Small intestine (tissue), 7 donors: Measurements from ENCODE around the gene LHFPL4. TPM values are rescaled to one million over a fixed set of nuclear protein-coding genes. Genes with fewer than 3 reads are reported as not detected.

ENCODE experiments used
- DNase-seq, 2 donors: peaks; one replicate each; pipeline versions ENCODE4 v3.0.0 to v3.0.0-alpha.2; 2013
- FAIRE-seq: peaks from 2 replicates; lab custom pipeline; 2012; peaks lifted over from hg19 to GRCh38; lab: Jason Lieb, UNC
- H3K27ac ChIP-seq, 3 donors: one replicate each; pipeline ENCODE4 v1.5.1; 2013; ENCODE audit warnings: low read length in 2 of 3, mild to moderate bottlenecking in 2 of 3, control low read depth in 1 of 3, inconsistent platforms in 1 of 3, low read depth in 1 of 3, moderate library complexity in 1 of 3
- H3K27me3 ChIP-seq, 3 donors: one replicate each; pipeline ENCODE4 v1.6.1; 2013; ENCODE audit warnings: low read length in 3 of 3, inconsistent platforms in 1 of 3; ENCODE audit not compliant: control insufficient read depth in 3 of 3, insufficient read depth in 3 of 3
- H3K36me3 ChIP-seq, 3 donors: one replicate each; pipeline ENCODE4 v1.6.1; 2013; ENCODE audit warnings: low read length in 3 of 3, inconsistent platforms in 1 of 3, low read depth in 1 of 3, mild to moderate bottlenecking in 1 of 3, moderate library complexity in 1 of 3; ENCODE audit not compliant: control insufficient read depth in 3 of 3, insufficient read depth in 2 of 3
- H3K4me1 ChIP-seq, 3 donors: one replicate each; pipeline ENCODE4 v1.6.1; 2013; ENCODE audit warnings: low read length in 2 of 3, inconsistent platforms in 1 of 3, low read depth in 1 of 3, mild to moderate bottlenecking in 1 of 3, moderate library complexity in 1 of 3; ENCODE audit not compliant: control insufficient read depth in 3 of 3, insufficient read depth in 2 of 3
- H3K4me3 ChIP-seq, 3 donors: one replicate each; pipeline ENCODE4 v1.5.1; 2013; ENCODE audit warnings: low read length in 3 of 3, control low read depth in 1 of 3, inconsistent platforms in 1 of 3, low read depth in 1 of 3, mild to moderate bottlenecking in 1 of 3, moderate library complexity in 1 of 3
- H3K9me3 ChIP-seq, 2 donors: one replicate each; pipeline ENCODE4 v1.6.1; 2013; ENCODE audit warnings: low read depth in 1 of 2, low read length in 1 of 2; ENCODE audit not compliant: control insufficient read depth in 2 of 2, insufficient read depth in 1 of 2
- WGBS, 3 donors: extraction: QIAGEN DNeasy Blood & Tissue Kit; methylation state at CpG; one replicate each; pipeline ENCODE4 v1.1.7; 2013; 5-methylcytosine and 5-hydroxymethylcytosine counted together
- polyA plus RNA-seq, 4 donors: library from polyadenylated mRNA; stranded (reverse) in 3 of 4; unstranded in 1 of 4; fragments of 200-250 nt in 3 of 4; fragments of 120-200 nt in 1 of 4; gene quantifications; one replicate each; pipeline versions ENCODE4 v1.2.1 to v1.2.3, GENCODE V29; 2013
- donor health status: healthy with polysubstance abuse.
- donor health status: control.
- donor health status: control.
- donor health status: Bipolar disorder and iron deficiency.
- donor health status: healthy.

Gene LHFPL4
- polyA plus RNA-seq, 4 donors: 0.22 to 1.2 (median 0.25) TPM; not detected in 1

DNA sequence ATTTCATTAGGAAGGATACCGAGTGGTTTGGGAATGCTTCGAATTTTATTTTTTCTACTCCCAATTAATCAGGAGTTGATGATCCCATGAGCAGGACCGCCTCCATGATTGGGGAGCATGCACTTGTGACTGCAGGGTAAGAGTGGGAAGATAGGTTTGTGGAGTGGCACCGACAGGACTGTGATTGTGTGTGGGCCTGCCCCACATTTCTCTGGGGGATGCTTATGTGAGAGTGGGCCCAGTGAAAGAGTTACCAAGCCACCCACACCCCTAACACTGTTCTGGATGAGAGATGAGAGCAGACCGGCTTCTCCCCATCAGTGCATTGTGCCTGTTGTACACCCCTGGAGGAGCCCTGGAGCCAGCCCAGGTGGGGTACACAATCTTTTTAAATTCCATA lies 76.7 kb downstream of the LHFPL4 start:
- no peaks in the 10 kb centered on the region for H3K9me3 ChIP-seq
- H3K4me1 ChIP-seq: no peaks in the 10 kb centered on the region
- no peak overlapping the region for H3K27ac ChIP-seq
- H3K36me3 ChIP-seq: peaks cover 33 to 53% (median 47%) of the 10 kb centered on the region in 3 donors
- H3K4me3 ChIP-seq: no peak overlapping the region
- WGBS, 3 donors: 93 to 97% (median 97%) methylated on average over 5 of the region's 5 CpGs
- no peaks in the 10 kb centered on the region for H3K27me3 ChIP-seq
- DNase-seq (no peak), FAIRE-seq (no peak)

DNA sequence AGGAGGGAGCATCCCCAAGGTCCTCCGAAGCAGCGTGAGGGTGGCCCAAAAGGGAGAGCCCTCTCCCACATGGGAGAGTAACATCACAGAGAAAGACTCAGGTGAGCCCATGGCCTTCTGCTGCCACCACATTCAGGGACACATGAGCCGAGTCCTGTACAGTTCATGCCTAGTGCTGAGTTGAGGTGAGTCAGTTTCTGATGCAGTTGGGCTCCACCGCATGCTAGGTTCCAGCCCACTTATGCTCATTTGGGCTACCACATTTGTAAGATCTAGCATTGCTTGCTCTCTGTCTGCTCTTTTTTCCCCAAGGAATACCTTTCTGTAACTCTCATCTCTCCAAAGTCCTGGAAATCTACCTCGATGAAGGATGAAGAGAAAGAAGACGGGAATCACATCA lies 79.1 kb downstream of the LHFPL4 start:
- no peak overlapping the region for H3K27ac ChIP-seq
- WGBS, 3 donors: 91 to 96% (median 95%) methylated on average over 6 of the region's 6 CpGs

GRCh38 chr3:9473496-9474065 lies 80.0 kb downstream of the LHFPL4 start:
- Histone ChIP-seq H3K27me3 (no peaks in the 10 kb centered on the region), H3K9me3 (no peaks in the 10 kb centered on the region), H3K36me3 (peaks cover 39 to 49% (median 42%) of the 10 kb centered on the region in 3 donors), H3K4me1 (no peaks in the 10 kb centered on the region), H3K4me3 (no peak overlapping the region), H3K27ac (no peak overlapping the region)
- no peak for DNase-seq
- FAIRE-seq: no peak

More for the DNA sequence above, 79.1 kb downstream of the LHFPL4 start:
- no peak for FAIRE-seq
- no peak for DNase-seq
- H3K36me3 ChIP-seq: peaks cover 39 to 50% (median 45%) of the 10 kb centered on the region in 3 donors
- no peak overlapping the region for H3K4me3 ChIP-seq
- H3K27me3 ChIP-seq: no peaks in the 10 kb centered on the region
- no peaks in the 10 kb centered on the region for H3K9me3 ChIP-seq
- no peaks in the 10 kb centered on the region for H3K4me1 ChIP-seq

- no peak for DNase-seq
- H3K4me1 ChIP-seq: no peaks in the 10 kb centered on the region
- no peaks in the 10 kb centered on the region for H3K27me3 ChIP-seq
- 84 to 91% (median 90%) methylated on average over 3 of the region's 3 CpGs for WGBS, 3 donors
- H3K36me3 ChIP-seq: peaks cover 32 to 40% (median 38%) of the 10 kb centered on the region in 3 donors
- H3K27ac ChIP-seq: no peak overlapping the region
- no peaks in the 10 kb centered on the region for H3K9me3 ChIP-seq
- H3K4me3 ChIP-seq: no peak overlapping the region
- no peak for FAIRE-seq
Measured at GRCh38 chr3:9469986-9470385, 83.6 kb downstream of the LHFPL4 start.

- Histone ChIP-seq H3K27ac (no peak overlapping the region), H3K36me3 (peaks cover 27 to 40% (median 38%) of the 10 kb centered on the region in 3 donors), H3K27me3 (no peaks in the 10 kb centered on the region), H3K9me3 (no peaks in the 10 kb centered on the region), H3K4me1 (no peaks in the 10 kb centered on the region), H3K4me3 (no peak overlapping the region)
- FAIRE-seq (no peak), DNase-seq (no peak)
- 90 to 94% (median 93%) methylated on average over 7 of the region's 7 CpGs for WGBS, 3 donors
Measured at GRCh38 chr3:9468460-9468859, 85.2 kb downstream of the LHFPL4 start.

- WGBS, 3 donors: 90 to 99% (median 92%) methylated on average over 3 of the region's 3 CpGs
- no peak for DNase-seq
Measured at GRCh38 chr3:9467451-9467850, 86.2 kb downstream of the LHFPL4 start.

GRCh38 chr3:9455596-9456131 lies 98.0 kb downstream of the LHFPL4 start:
- FAIRE-seq: no peak
- Histone ChIP-seq H3K9me3 (no peaks in the 10 kb centered on the region), H3K27me3 (no peaks in the 10 kb centered on the region), H3K36me3 (peaks cover 14 to 38% (median 15%) of the 10 kb centered on the region in 3 donors), H3K27ac (no peak overlapping the region), H3K4me1 (peaks cover 0 to 3% (median 0%) of the 10 kb centered on the region in 3 donors), H3K4me3 (no peak overlapping the region)
- 94 to 97% (median 97%) methylated on average over 1 of the region's 1 CpG for WGBS, 3 donors
- DNase-seq: no peak

More at GRCh38 chr3:9467451-9467850, 86.2 kb downstream of the LHFPL4 start:
- no peak for FAIRE-seq
- Histone ChIP-seq H3K9me3 (no peaks in the 10 kb centered on the region), H3K4me3 (no peak overlapping the region), H3K27me3 (no peaks in the 10 kb centered on the region), H3K27ac (no peak overlapping the region), H3K4me1 (no peaks in the 10 kb centered on the region), H3K36me3 (peaks cover 21 to 41% (median 31%) of the 10 kb centered on the region in 3 donors)

GRCh38 chr3:9452417-9452816 lies 101.2 kb downstream of the LHFPL4 start:
- Histone ChIP-seq H3K27ac (no peak overlapping the region), H3K36me3 (peaks cover 16 to 37% (median 32%) of the 10 kb centered on the region in 3 donors), H3K27me3 (no peaks in the 10 kb centered on the region), H3K4me1 (peaks cover 0 to 3% (median 0%) of the 10 kb centered on the region in 3 donors), H3K9me3 (no peaks in the 10 kb centered on the region), H3K4me3 (no peak overlapping the region)
- 48 to 60% (median 57%) methylated on average over 2 of the region's 2 CpGs for WGBS, 3 donors
- peak; percentile 10 to 11 for DNase-seq
- FAIRE-seq: no peak
